ENCODE results near the gene MED27.
A peak's percentile ranks its signal among the peaks of the same experiment; 100 is the strongest.
"Not testable (repeated sequence)": the region's sequence is repeated elsewhere in the genome, so short reads cannot be mapped to it uniquely, and the experiment has no call there.

The MED27 gene

DNA sequence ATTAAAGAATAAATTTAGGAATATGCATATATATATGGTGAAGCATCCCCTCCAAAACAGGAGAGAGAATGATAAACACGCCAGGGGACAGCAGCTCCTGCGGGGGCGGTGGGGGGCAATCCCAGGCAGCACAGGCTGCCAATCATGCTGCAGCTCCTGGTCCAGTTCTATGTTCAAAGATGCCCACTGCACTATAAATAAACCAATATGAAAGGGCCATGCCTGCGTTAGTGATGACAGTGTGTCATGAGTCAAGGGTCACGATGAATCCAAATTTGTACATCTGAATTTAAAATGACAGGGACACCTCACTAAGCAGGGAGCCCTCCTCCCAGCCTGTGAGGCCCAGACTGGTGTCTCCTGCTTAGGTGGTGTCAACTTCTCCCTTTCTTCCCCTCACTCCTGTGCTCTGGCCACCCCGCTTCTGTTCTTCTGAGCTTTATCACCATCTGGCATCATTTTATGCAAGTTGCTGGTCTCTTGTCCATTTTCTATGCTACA is 153.9 kb downstream of the MED27 start:
- no peak for DNase-seq (ENCODE audit: low read depth, low spot score)

DNA sequence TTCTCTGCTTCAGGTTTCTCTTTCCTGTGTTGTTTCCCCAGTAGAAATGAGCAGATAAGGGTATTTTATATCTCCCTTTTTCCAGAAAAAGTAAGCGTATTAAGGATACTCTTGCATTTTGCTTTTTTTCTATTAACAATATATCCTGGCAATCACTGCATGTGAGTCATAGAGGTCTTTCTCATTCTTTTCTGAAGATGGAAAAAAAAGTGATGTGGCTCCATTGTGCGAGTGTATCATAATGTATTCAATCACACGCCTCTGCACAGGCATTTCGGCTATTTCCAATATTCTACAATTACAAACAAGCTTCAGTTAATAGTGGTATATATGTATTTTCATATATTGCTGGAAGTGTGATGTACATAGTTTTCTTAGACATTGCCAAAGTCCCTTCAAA is 155.9 kb downstream of the MED27 start:
- DNase-seq (ENCODE audit: low read depth, low spot score), result no peak

DNA sequence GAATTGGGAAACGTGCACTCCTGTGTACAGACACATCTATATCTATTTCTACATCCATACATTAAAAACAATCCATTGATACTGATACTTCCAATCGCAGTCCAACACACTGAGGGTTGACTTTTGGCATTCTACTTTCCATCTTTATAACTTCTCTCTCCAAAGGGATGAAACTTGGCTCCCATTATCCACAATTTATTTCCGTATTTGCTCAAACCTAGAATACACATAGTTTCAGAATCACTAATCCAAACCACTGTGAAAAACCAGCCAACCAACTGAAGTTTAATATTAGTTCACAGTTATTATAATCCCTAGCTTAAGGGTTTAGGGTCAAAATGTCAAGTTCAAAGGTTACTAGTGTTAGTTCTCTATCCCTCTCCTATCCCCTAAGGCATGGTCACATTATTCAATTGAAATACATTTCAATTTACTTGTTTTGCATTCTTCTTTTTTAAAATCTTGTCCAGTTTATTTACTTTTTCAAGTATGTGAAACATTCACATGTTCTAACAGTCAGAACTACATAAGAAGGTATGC is 156.5 kb downstream of the MED27 start:
- DNase-seq (ENCODE audit: low read depth, low spot score), result no peak

DNA sequence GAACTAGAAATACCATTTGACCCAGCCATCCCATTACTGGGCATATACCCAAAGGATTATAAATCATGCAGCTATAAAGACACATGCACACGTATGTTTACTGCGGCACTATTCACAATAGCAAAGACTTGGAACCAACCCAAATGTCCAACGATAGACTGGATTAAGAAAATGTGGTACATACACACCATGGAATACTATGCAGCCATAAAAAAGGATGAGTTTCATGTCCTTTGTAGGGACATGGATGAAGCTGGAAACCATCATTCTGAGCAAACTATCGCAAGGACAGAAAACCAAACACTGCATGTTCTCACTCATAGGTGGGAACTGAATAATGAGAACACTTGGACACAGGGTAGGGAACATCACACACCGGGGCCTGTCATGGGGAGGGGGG is 158.0 kb downstream of the MED27 start:
- not testable (repeated sequence) for DNase-seq (ENCODE audit: low read depth, low spot score)

DNA sequence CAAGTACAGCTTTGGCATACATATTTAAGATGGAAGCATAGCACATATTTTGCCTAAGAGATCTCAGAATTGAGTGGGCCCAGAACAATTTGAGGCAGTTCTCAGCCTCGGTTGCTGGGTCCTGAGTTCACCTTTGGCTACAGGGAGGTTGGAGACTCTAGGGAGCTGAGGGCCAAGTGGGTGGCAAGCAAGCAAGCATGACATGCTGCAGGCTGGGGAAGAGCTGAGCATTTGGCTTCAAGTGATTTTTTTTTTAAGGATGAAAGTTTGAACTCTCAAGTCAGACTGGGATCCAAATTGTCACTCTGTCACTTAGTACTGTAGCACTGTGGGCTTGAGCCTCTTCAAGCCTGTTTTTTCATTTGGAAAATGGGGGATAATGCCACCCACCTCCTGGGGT is 160.5 kb downstream of the MED27 start:
- DNase-seq (ENCODE audit: low read depth, low spot score), result no peak

DNA sequence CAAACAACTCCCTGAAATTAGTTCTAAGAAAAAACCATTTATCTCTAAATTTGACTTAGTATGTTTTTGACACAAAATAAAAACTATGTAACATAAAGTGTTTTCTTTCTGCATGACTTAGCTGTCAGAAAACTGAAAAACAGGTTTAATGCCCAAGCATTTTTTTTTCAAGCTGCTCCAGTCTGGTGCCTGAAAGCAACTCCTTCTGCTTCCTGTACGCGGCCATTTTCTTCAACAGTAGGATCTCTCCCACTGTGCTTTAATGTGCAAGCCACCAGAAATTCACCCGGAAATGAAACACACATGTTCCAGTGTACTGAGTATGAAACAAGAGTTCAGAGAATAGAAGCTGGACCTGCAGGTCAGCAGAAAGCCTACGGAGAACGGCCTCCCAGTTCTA is 161.2 kb downstream of the MED27 start:
- DNase-seq (ENCODE audit: low read depth, low spot score), result no peak

DNA sequence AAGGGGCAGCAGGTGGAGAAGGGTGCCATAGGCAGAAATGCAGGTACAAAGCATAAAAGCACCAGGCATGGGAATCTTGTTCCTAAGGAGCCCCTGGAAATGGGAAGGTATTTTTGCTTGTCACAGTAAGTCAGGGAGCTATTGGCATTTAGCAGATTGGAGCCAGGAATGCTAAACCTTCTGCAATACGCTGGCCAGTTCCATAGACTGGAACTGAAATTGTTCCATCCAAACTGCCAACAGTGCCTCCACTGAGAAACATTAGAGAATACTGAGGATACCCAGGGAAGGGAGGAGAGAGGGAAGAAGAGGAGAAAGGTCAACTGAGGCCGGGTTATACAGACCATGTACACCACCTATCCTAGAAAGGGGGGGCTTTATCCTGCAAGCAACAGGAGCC is 162.7 kb downstream of the MED27 start:
- DNase-seq (ENCODE audit: low read depth, low spot score), result no peak

DNA sequence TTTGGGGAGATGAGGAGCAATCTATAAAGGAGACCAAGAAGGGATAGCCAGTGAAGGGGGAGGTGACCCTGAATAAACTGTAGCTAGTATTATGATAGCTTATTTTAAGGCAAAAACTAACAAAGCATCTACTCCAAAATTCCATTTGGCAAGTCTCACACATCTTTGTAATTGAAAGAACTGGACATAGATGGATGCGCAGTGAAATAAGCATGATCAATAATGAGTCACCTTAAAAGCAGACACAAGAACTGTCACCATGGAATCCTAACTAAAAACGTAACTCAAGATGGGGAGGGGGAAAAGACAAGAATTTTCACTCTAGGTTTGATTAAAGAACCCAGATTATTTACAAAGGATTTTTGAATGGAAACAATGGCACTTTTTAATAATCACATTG is 164.5 kb downstream of the MED27 start:
- no peak for DNase-seq (ENCODE audit: low read depth, low spot score)

DNA sequence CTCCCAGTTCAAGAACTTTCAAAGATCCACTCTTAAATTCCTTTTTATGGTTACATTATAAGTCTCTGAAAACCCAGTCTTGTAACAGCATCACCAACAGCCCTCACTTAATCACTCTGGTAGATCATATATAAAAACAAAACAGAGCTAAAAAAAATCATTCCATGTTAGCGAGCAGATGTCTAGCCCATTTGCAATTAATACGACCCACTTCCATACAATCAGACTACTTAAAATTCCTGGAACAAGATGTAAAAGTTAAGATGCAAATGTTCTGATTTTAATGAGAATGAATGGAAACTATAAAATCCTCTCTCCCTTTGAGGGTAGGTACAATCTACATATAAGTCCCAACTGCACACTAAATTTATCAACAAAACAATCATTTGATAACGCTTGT is 167.0 kb downstream of the MED27 start:
- no peak for DNase-seq (ENCODE audit: low read depth, low spot score)

DNA sequence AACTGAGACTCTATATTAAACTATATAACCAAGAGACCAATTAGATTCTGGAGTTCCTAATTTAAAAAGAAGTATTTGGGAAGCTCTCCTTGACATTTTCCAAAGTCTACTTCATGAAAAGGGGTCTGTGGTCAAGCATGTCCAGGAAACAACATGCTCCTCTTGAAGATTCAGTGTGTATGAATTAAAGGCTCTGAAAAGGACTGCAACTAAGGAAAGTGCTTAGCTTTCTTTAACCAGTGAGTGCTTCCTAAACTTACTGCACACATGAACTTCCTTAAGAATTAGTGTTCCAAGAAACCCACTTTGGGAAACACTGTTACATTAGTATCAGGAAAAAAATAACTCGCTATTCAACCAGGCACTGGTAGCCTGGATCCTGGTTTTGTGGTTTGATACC is 167.6 kb downstream of the MED27 start:
- no peak for DNase-seq (ENCODE audit: low read depth, low spot score)

DNA sequence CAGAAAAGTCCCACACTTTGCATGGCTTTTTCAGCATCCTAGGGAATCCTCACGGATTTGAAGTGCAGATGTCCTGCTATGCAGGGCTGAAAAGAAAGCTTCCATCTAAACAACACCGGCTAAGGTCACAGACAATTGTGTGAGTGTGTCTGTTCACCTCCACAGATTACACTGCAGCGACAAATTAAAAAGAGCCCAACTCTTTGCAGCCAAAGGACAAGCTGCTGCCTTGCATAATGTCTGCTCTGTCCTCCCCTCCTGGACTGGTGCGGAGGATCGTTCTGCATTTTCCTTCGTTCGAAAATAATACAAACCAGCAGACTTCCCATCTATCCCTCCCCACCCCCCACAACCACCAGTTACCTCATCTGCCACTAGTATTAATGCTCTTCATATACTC is 169.1 kb downstream of the MED27 start:
- no peak for DNase-seq (ENCODE audit: low read depth, low spot score)

DNA sequence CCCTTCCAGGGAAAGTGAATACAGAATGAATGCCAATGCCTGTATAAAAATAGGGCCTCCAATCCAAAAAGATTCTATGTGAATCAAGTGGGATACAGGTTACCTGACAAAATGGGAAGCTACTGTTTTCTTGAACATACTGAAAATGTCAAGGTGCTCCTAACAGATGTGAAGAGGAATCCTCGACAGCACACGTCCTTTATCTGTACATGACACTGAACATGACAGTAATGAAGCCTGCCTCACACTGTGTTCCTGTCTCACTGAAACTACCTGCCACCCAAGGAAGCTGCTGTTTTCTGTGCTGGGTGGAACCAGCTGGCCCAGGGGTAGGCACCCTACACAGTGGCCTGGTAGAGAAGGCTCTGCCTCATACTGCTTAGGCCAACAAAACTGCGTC is 174.5 kb downstream of the MED27 start:
- no peak for DNase-seq (ENCODE audit: low read depth, low spot score)

DNA sequence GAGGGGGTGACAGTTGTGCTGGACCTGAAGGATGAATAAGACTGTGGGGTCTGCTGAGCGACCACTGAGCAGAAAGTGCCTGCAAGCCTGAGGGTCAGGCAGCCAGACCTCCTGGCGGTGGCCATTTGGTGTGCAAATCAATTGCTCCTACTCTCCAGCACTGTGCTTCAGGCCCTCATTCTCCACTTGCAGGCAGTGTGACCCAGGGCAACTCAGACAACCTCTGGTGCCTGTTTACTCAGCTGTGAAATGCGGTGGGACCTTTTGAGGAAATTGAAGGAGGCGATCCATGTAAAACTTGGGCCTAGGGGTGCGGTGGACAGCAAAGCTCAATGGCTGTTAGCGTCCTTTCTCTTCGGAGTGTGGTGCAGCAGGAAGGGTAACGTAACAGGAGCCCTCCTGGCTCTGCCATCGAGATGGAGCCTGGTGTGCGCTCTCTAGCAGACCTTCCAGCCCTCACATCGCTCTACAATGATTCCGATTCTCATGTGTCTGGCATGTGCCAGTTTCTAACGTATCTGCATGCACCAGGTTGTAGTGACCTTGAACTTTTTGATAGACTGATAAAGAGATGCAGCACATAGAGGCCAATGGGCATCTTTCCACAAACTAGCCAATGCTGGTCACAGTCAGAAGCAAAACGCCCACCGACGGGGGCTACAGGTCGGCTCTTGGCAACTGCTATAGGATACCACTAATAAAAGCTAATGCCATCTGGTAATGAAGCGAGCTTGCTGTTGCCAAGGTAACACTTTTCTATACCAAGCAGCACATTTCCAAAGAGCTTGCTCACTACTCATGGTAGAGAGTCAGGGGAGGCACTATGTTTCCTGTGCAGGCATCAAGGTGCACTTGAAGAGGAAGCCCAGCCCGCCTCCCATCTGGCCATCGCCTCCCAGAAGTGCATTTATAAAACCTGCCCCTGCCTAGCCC is 180.1 kb downstream of the MED27 start:
- no peak for DNase-seq (ENCODE audit: low read depth, low spot score)

DNA sequence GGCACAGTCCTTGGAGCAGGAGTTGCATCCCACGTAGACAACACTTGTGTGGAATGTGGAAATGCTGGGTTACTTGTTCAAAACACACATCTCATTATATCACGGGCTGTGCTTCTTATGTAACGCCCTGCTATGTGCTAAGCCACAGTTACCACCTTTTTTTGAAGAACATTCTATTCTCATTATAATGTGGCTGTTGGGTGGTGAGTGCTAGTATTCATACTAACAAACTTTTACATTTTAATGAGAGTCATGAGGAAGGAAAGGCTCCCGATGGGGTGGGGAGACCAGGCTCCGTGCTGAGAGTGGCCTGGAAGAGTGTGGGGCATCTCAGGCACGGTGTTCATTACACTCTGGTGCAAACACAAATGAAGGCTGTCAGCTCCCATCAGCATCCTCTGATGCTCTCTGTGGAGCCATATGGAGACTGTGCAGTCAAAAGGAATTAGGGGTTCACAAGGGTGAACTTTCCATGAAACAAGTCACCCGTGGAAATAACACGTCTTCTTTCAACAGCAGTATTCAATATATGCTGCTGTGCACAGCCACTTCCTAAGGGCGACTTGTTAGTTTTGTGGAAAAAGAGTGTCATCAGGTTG is 186.7 kb downstream of the MED27 start:
- no peak for DNase-seq (ENCODE audit: low read depth, low spot score)

DNA sequence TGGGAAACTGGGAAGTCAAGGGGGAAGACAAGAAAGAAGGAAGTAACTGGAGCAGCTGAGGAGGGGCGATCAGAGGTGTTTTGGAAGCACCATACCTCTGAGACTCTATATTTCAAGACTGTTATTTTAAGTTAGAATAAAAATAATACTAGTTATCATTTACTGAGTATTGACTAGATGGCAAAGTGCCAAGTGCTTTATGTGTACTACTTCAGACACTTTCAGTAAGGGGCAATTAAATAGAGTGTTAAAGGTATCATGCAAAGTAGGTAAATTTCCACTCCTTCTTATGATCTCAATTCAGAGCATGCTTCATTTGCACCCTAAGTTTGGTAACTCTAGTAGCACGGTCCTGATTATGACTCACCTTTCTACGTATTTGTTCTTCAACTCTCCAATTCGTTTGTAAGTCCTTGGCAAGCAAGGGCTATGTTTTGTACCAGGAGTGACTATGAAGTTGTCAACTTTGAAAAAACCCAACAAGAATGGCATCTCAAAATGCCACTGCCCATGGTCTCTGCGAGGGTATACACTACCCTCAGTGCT is 187.4 kb downstream of the MED27 start:
- DNase-seq (ENCODE audit: low read depth, low spot score), result no peak

DNA sequence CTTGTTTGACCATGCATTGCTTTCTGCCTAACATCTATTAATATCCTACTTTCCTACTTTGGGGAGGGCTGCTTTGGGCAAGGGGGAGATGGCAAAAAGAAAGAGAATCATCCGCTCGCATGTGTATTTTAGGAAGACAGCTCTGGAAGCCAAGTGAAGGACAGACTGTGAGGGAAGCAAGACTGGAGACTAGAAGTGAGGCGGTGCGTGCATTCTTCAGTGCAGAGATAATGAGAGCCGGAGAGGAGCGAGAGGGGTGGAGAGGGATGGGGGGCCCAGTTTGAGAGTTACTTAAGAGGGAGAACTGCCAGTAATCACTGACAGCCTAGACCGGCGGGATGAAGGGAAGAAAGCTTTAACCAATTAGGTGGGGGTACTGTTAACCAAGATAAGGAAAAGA is 188.1 kb downstream of the MED27 start:
- DNase-seq (ENCODE audit: low read depth, low spot score), result no peak

DNA sequence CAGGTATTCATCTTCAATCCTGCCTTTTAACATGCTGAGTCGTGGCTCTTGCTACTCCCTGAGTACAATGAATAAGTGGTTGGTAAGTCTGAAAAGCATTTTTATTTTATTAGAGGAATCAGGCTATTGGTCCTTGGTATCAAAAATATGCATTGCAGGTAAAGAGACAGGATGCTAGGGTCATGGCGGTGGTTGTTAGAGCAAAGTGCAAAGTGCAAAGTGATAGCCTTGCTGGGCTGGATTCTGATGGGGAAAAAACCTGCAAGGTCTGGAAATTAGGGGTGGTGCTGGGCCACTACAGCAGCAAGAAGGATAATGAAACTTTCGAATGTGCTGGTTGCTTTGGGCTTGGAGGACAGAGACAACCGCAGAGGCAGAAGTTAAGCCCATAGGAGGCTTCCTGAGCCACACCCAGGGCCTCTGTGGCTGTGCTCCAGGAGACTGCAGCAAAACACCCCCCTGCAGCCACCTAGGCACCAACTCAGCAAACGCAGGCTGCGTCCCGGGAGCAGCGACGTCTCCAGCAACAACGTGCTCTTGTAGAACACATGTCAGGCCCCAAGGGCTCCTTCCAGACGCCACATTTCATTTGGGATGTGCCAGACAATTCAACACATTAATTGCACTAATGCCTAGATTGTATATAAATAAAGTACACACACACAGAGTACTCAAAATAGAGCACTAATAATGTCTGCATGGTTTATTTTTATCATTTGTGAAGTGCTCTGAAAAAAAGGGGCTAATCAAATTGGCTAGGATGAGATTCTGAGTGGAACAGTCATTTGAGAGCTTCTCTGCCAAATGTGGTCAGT is 190.0 kb downstream of the MED27 start:
- no peak for DNase-seq (ENCODE audit: low read depth, low spot score)

DNA sequence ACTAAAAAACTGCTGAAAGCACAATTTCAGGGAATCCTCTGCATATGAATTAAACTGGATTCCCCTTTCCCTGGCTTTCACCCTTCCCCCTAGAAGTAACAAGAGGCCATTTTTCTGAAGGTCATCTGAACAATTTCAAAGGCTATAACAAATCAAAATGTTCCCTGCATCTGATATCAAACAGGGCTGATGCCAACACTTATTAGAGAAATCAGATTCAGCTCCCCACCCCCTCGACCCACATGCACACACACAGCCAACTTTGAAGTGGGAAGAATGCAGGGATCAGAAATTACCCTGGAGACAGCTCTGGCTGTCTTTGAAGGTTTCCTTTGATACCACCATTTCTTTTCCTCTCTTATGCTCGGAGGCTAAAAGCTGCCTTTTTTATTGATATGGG is 190.7 kb downstream of the MED27 start:
- DNase-seq (ENCODE audit: low read depth, low spot score), result no peak

DNA sequence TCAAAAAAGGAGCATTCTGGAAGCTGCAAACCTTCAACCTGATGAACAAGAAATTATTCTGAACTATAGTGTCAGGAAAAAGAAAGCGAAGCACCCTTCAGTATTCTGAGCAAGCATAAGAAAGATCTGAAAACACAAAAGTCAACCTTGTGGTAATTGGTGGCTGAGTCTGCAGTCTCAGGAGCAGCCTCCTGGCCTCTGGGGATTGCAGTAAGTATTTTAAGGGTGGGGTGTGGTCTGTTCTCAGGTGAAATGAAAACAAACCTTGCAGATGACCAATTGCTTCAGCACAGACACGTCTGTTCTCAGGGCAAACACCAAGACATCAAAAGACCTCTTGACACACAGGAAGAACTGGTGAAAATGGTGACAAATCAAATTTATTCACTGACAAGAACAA is 192.0 kb downstream of the MED27 start:
- DNase-seq (ENCODE audit: low read depth, low spot score), result no peak

DNA sequence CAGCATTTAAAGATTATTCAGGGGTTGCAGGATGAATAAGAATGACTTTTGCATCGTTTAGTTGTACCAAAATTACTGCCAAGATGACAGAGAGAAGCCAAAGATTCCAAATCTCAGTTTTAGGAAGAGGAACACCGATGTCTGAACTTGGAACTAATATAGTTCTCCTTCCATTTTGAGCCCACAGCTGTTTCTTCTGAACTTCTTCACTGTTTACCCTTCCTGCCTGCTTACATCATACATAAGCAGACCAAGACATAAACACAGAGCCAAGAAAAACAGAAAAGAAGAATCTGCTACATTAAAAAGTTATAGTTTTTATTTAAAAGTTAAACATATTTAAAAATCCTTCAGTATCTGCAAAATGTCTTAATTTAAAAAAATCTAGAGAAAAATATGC is 192.8 kb downstream of the MED27 start:
- DNase-seq (ENCODE audit: low read depth, low spot score), result peak; percentile 23

DNA sequence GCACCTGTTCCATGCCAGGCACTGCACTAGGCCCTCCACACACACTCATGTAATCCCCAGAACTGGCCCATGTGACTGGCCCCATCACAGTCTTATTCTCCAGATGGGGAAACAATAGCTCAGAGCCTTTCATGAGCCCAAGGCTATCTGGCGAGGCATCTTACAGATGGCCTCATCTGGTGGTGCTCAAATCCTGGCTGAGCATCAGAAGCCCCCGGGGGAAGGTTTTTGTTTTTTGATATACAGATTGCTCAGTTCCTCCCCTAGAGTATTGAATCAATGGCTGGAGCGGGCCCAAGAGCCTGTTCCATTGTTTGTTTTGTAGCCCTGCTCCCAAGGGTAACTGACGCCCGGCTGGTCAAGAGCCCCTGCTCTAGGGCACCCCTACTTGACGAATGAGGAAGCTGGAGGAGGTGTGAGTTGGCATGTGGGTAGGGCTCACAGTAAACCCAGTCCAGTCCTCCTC is 194.5 kb downstream of the MED27 start:
- no peak for DNase-seq (ENCODE audit: low read depth, low spot score)

DNA sequence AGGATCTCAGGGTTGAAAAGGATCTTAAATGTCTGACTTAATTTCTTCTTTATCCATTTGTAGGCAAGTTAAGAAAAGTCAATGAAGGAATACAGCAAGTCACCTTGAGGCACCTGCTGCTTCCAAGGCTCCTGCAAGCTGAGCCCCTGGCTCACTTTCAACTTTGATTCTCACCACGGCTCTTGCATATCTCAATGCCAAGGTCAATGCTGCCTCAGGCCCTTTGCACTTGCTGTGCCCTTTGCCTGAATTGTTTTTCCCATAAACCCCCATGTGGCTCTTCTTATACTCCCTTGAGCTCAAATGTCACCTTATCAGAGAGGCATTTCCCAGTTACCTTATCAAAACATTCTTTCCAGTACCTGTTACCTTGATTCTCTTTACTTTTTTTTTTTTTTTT is 195.4 kb downstream of the MED27 start:
- DNase-seq (ENCODE audit: low read depth, low spot score), result no peak
